ENCODE measurements around the gene UTP4.

DNA sequence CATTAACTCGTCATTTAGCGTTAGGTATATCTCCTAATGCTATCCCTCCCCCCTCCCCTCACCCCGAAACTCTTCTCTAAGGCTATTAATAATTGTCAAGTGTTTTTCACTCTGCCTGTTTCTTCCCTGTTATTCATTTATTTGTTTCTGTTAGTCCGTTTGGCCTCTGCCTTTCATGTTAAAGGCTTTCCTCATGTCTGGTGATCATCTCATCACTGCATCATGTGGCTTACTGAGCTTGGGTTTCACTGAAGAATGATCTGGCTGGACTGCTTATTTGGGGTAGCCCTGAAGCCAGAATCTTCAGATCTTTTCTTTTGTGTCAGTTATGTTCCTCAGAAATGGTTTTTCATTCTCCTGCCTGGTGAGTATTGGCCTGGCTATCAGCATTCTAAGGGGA is 9.5 kb downstream of the UTP4 start:
- TF ChIP-seq, protein P1, sequence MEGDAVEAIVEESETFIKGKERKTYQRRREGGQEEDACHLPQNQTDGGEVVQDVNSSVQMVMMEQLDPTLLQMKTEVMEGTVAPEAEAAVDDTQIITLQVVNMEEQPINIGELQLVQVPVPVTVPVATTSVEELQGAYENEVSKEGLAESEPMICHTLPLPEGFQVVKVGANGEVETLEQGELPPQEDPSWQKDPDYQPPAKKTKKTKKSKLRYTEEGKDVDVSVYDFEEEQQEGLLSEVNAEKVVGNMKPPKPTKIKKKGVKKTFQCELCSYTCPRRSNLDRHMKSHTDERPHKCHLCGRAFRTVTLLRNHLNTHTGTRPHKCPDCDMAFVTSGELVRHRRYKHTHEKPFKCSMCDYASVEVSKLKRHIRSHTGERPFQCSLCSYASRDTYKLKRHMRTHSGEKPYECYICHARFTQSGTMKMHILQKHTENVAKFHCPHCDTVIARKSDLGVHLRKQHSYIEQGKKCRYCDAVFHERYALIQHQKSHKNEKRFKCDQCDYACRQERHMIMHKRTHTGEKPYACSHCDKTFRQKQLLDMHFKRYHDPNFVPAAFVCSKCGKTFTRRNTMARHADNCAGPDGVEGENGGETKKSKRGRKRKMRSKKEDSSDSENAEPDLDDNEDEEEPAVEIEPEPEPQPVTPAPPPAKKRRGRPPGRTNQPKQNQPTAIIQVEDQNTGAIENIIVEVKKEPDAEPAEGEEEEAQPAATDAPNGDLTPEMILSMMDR (IDR thresholded peaks at IDR 0.05), result no peak
- no peak for TF ChIP-seq POLR2A (IDR thresholded peaks at IDR 0.05)

All from gastroesophageal sphincter (tissue), 3 donors.